Activated T-helper 17 cell treated with anti-CD3 and anti-CD28 coated beads, Interleukin-2, amount 50 U/mL, for 72 hours (primary cell): ENCODE results near the gene TNFRSF13B. TPM values are rescaled to one million over a fixed set of nuclear protein-coding genes. Genes with fewer than 3 reads are reported as not detected.
A peak's percentile ranks its signal among the peaks of the same experiment; 100 is the strongest.
"Not testable (repeated sequence)": the region's sequence is repeated elsewhere in the genome, so short reads cannot be mapped to it uniquely, and the experiment has no call there.

Experiments used
- ATAC-seq: fragments of 150-1000 bp; cut with Tn5 transposase; replicated peaks from 2 replicates; pipeline ENCODE4 v1.10.0; 2021; ENCODE audit warnings: mild to moderate bottlenecking, moderate library complexity
- H3K27ac Mint-ChIP-seq: one replicate; pipeline ENCODE4 v1.8.0; 2022; ENCODE audit warnings: mixed read lengths
- H3K27me3 Mint-ChIP-seq: one replicate; pipeline ENCODE4 v1.8.0; 2022; ENCODE audit warnings: mixed read lengths
- H3K36me3 Mint-ChIP-seq: one replicate; pipeline ENCODE4 v1.8.0; 2022; ENCODE audit warnings: low read depth, mild to moderate bottlenecking, mixed read lengths
- H3K4me1 Mint-ChIP-seq: one replicate; pipeline ENCODE4 v1.8.0; 2022; ENCODE audit warnings: mixed read lengths
- H3K4me3 Mint-ChIP-seq: one replicate; pipeline ENCODE4 v1.8.0; 2022; ENCODE audit warnings: mild to moderate bottlenecking, mixed read lengths
- H3K9me3 Mint-ChIP-seq: one replicate; pipeline ENCODE4 v1.8.0; 2022; ENCODE audit warnings: mixed read lengths
- total RNA-seq, 2 donors: library from RNA; stranded (reverse); gene quantifications; one replicate each; pipeline ENCODE4 v1.2.3, GENCODE V29; 2022

Gene TNFRSF13B
- total RNA-seq, 2 donors from 2014 or later = not detected

DNA sequence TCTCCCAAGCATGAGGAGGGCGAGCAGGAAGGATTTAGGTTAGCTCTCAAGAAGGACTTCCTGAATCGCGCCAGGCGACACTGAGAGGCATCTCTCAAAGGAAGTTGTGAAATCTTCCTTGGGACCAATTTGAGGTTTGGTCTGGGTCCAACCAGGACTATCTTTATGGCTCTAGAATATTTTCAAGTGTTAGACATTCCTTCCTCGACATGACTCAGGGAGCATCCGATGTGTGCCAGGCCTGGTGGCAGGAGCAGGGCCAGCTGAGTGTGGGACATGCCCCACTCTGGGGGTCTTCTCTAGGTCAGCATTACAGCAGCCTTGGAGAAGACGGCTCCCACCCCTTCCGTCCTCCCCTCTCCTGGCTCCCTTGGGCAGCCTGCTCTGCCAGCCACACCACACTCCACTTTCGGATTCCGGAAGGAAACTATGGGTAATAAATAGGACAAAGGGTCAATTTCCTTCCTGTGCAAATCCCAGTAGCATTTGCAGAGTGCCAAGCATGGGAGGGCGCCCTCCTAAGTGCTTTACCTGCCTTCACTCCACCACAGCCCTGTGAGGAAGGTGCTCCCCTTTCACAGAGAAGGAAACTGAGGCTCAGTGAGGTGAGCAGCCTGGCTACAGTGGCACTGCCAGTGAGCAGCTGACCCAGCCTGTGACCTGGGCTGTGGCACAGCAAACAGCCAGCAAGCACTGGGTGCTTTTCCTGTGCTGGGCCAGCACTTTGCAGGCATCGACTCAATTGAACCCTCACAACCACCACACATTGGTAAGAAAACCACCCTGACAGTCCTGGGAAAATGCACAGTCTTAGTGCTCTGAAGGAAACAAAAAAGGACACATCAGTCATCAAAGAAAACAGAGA is 39.4 kb upstream of the TNFRSF13B start:
- not testable (repeated sequence) for H3K9me3 Mint-ChIP-seq, H3K27ac Mint-ChIP-seq, ATAC-seq, H3K27me3 Mint-ChIP-seq, H3K36me3 Mint-ChIP-seq, H3K4me3 Mint-ChIP-seq
- H3K4me1 Mint-ChIP-seq = peaks cover 14% of the 10 kb centered on the region

- H3K9me3 Mint-ChIP-seq, H3K27me3 Mint-ChIP-seq, H3K36me3 Mint-ChIP-seq, H3K4me1 Mint-ChIP-seq, H3K27ac Mint-ChIP-seq, H3K4me3 Mint-ChIP-seq: not testable (repeated sequence)
- ATAC-seq = peak; percentile 82
Observed at GRCh38 chr17:17010545-17011034, 38.7 kb upstream of the TNFRSF13B start.

DNA sequence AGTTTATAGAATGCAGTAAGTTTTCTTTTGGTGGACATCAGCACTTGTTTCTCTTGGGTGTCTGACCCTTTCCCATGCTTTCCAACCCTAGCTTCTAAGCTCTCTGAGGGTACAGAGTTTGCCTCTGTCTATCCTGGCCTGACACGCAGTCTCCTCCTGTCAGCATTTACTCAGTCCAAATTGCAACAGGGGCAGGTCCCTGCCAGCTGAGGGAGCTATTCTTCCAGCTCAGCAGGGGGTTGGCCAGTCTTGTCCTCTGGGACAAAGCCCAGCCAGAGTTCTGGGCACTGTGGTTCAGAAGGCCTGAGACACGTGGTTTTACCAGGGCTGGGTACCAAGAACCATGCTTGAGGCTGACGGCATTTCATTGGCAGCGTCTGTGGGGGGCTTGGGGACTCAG is 38.1 kb upstream of the TNFRSF13B start:
- H3K9me3 Mint-ChIP-seq, ATAC-seq, H3K27me3 Mint-ChIP-seq, H3K4me1 Mint-ChIP-seq, H3K4me3 Mint-ChIP-seq, H3K36me3 Mint-ChIP-seq, H3K27ac Mint-ChIP-seq: not testable (repeated sequence)

- not testable (repeated sequence) for H3K9me3 Mint-ChIP-seq, H3K27me3 Mint-ChIP-seq, ATAC-seq
Observed at GRCh38 chr17:17008621-17009397, 36.9 kb upstream of the TNFRSF13B start.

DNA sequence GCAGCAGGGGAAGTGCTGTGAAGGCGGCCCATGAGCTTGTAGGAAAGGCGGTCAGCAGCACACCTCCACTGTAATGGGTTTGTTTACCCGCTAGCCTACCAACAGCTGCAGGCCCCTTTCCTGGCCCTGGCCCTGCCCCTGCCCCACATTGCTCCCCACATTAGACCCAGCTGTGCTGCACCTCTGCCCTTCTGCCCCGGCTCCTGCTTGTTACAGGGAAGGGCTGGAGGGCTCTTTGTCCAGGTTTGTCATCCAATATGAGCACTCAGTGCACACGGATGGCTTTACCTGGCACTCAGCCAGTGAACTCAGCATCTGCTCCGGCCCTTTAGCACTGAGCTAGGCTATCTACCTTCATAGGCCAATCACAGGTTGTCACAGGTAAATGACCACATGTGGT is 36.0 kb upstream of the TNFRSF13B start:
- not testable (repeated sequence) for H3K27ac Mint-ChIP-seq, ATAC-seq, H3K4me3 Mint-ChIP-seq, H3K9me3 Mint-ChIP-seq, H3K27me3 Mint-ChIP-seq, H3K36me3 Mint-ChIP-seq, H3K4me1 Mint-ChIP-seq

More at GRCh38 chr17:17008621-17009397, 36.9 kb upstream of the TNFRSF13B start:
- not testable (repeated sequence) for H3K4me1 Mint-ChIP-seq, H3K36me3 Mint-ChIP-seq, H3K4me3 Mint-ChIP-seq, H3K27ac Mint-ChIP-seq

GRCh38 chr17:17004997-17005614 is 33.2 kb upstream of the TNFRSF13B start:
- not testable (repeated sequence) for H3K36me3 Mint-ChIP-seq, H3K9me3 Mint-ChIP-seq, H3K27me3 Mint-ChIP-seq, H3K4me3 Mint-ChIP-seq, H3K4me1 Mint-ChIP-seq, ATAC-seq
- peak overlapping the region; percentile 68 for H3K27ac Mint-ChIP-seq

DNA sequence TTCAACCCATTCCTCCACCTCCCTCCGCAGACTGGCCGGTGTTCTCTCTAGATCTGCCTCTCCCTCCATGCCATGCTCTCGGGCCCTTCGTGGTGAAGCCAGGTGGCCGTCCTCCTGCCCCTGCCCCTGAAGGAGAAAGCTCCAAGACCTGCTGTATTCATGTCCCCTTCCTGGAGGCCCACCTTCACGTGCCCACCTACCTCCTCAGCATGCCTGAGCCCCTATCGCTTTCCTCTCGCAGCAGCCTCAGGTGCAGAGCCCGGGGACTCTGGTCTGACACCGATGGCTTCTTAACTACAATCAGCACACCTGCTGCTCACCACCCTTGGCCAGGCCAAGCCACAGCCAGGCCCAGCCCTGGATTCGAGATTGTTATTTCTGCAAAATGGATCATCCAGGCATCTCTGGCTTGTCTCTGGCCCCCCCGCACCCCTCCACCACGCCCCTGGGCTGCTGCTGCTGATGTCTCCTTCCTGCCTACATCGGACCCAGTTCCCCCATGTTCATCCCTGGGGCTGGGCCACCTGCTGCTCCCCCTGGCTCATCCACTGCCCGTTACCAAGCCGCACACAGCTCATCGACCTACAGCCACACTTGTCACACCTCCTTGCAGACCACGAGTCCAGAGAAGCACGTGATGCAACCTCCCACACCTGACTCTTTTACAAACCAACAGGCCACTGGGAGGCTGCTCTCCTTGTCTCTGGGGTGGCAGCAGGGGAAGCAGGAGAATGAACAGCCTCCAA is 32.5 kb upstream of the TNFRSF13B start:
- Mint-ChIP-seq H3K27ac (peak overlapping the region; percentile 68), H3K4me1 (no peaks in the 10 kb centered on the region), H3K9me3 (no peaks in the 10 kb centered on the region), H3K27me3 (no peaks in the 10 kb centered on the region), H3K36me3 (no peaks in the 10 kb centered on the region), H3K4me3 (no peak overlapping the region)
- ATAC-seq = no peak

DNA sequence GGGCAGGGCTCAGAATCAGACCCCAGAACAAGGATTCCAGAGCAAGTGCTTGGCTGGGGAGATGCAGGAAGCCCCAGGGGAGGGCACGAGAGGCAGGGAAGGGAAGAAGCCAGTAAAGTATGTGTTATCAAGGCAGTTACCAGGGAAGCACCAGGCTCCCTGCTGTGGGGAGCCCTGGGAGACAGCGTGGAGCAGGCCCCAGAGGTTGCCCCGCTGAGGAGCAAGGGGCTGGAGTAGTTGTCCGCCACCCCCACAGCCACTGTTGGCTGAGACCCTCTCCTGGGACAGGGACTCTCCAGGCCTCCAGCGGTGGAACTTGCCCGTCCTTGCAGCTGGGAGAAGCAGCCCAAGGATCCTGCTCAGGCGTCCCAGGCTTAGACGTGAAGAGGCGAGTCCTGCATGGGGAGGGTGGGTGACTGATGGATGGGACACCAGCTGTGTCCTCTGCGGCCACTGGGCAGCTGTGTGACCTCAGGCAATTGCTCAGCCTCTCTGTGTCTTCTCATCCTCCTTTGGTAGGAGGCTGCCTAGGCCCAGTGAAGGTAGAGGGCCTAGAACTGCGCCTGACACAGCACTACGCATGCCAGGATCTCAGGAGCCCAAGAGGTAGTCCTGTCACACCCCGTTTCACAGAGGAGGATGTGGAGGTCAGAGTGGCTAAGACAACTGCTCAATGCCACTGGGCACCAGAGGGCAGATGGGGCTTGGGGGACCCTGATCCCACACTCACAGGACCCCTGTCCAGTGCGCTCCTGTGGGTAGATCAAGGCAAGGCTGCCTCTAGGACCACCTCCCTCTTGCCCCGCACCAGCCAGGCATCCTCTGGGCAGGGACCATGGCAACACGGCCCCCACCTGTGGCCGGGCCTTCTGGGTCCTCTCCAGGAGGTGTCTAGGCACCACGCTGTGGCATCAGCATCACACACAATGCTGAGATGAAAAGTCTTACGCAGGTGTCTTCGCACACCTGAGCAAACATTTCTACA is 31.1 kb upstream of the TNFRSF13B start:
- not testable (repeated sequence) for H3K27ac Mint-ChIP-seq, H3K36me3 Mint-ChIP-seq, H3K9me3 Mint-ChIP-seq, H3K27me3 Mint-ChIP-seq, H3K4me1 Mint-ChIP-seq, ATAC-seq, H3K4me3 Mint-ChIP-seq

DNA sequence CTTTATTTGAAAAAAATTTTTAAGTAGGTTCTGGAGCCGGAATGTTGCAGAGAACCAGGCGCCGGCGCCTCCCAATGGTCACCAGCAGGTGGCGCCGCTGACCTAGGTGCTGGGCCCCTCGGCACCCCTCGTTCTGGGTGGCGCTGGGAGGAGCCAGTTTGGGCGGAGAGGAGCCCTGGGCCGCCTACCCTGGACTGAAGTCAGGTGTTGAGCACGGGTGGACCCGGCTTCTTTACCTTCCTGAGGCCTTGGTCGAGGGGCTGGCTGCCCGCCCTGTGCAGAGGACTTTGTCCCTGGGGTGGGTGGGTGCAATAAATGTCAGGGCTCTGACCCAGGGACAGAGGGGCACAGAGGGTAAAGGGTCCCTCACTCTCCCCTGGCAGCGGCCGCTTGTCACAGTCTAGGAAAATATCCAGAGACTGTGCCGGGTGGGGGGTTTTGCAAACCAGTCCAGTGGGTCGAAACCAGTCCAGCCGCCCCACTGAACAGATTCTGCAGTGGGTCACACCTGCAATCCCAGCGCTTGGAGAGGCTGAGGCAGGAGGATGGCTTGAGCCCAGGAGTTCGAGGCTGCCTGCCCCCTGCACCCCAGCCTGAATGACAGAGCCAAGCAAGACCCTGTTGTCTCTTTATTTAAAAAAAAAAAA is 30.1 kb upstream of the TNFRSF13B start:
- Mint-ChIP-seq H3K4me1 (no peaks in the 10 kb centered on the region), H3K27ac (no peak overlapping the region), H3K27me3 (no peaks in the 10 kb centered on the region), H3K36me3 (no peaks in the 10 kb centered on the region), H3K9me3 (no peaks in the 10 kb centered on the region), H3K4me3 (no peak overlapping the region)
- peak; percentile 88 for ATAC-seq

- H3K27me3 Mint-ChIP-seq = no peaks in the 10 kb centered on the region
- ATAC-seq = no peak
- no peaks in the 10 kb centered on the region for H3K9me3 Mint-ChIP-seq
- no peaks in the 10 kb centered on the region for H3K4me1 Mint-ChIP-seq
- no peak overlapping the region for H3K4me3 Mint-ChIP-seq
- H3K36me3 Mint-ChIP-seq = no peaks in the 10 kb centered on the region
- H3K27ac Mint-ChIP-seq = no peak overlapping the region
Observed at GRCh38 chr17:17001076-17001777, 29.3 kb upstream of the TNFRSF13B start.

- H3K9me3 Mint-ChIP-seq = no peaks in the 10 kb centered on the region
- H3K36me3 Mint-ChIP-seq = no peaks in the 10 kb centered on the region
- H3K27ac Mint-ChIP-seq = no peak overlapping the region
- no peak overlapping the region for H3K4me3 Mint-ChIP-seq
- H3K27me3 Mint-ChIP-seq = no peaks in the 10 kb centered on the region
- ATAC-seq = no peak
- no peaks in the 10 kb centered on the region for H3K4me1 Mint-ChIP-seq
Observed at GRCh38 chr17:16999931-17000625, 28.2 kb upstream of the TNFRSF13B start.
